ENCODE data around the gene ARHGAP1. TPM values are rescaled to one million over a fixed set of nuclear protein-coding genes. Genes with fewer than 3 reads are reported as not detected.

The ARHGAP1 gene
- total and polyA plus RNA-seq, 9 of the 15 experiments (the other 6 are each of a cell fraction or from before 2014, with no cell fraction given), result 3.6 to 30.4 (median 8.2) TPM

GRCh38 chr11:46680815-46681214 is 19.6 kb downstream of the ARHGAP1 start:
- no peak overlapping the region for H3K4me2 ChIP-seq (ENCODE audit: insufficient read depth, low read length)
- BruUV-seq (replicated peaks), result no TSS peak
- no peak for DNase-seq (ENCODE audit: extremely low read depth in 1 of 4, low spot score in 3 of 4)
- TF ChIP-seq RBM15 (IDR thresholded peaks at IDR 0.05; ENCODE audit: insufficient read depth, low read length) (no peak), ZNF764 (CRISPR knock-in tag; IDR thresholded peaks at IDR 0.05; ENCODE audit: low read depth) (no peak), NR4A1 (CRISPR knock-in tag; IDR thresholded peaks at IDR 0.05) (no peak), NR4A1 (tag; IDR thresholded peaks at IDR 0.05) (no peak), ZNF431 (CRISPR knock-in tag; IDR thresholded peaks at IDR 0.05) (no peak), ZNF124 (CRISPR knock-in tag; IDR thresholded peaks at IDR 0.05) (no peak), SRSF3 (IDR thresholded peaks at IDR 0.05; ENCODE audit: insufficient read depth, low read length) (no peak), WHSC1 (IDR thresholded peaks at IDR 0.05; ENCODE audit: low read length) (no peak), HES1 (IDR thresholded peaks at IDR 0.05; ENCODE audit: low read depth) (no peak), FOXA3 (CRISPR knock-in tag; conservative IDR thresholded peaks at IDR 0.05 in 1 of 2, IDR thresholded peaks at IDR 0.05 in 1 of 2) (no peak), ZNF212 (CRISPR knock-in tag; IDR thresholded peaks at IDR 0.05) (no peak), ZNF324 (CRISPR knock-in tag; IDR thresholded peaks at IDR 0.05) (no peak), ZNF561 (CRISPR knock-in tag; conservative IDR thresholded peaks at IDR 0.05) (no peak), SREBF1 (IDR thresholded peaks at IDR 0.05; ENCODE audit: borderline replicate concordance, low read depth, low read length) (no peak)
- TF ChIP-seq, protein P1, sequence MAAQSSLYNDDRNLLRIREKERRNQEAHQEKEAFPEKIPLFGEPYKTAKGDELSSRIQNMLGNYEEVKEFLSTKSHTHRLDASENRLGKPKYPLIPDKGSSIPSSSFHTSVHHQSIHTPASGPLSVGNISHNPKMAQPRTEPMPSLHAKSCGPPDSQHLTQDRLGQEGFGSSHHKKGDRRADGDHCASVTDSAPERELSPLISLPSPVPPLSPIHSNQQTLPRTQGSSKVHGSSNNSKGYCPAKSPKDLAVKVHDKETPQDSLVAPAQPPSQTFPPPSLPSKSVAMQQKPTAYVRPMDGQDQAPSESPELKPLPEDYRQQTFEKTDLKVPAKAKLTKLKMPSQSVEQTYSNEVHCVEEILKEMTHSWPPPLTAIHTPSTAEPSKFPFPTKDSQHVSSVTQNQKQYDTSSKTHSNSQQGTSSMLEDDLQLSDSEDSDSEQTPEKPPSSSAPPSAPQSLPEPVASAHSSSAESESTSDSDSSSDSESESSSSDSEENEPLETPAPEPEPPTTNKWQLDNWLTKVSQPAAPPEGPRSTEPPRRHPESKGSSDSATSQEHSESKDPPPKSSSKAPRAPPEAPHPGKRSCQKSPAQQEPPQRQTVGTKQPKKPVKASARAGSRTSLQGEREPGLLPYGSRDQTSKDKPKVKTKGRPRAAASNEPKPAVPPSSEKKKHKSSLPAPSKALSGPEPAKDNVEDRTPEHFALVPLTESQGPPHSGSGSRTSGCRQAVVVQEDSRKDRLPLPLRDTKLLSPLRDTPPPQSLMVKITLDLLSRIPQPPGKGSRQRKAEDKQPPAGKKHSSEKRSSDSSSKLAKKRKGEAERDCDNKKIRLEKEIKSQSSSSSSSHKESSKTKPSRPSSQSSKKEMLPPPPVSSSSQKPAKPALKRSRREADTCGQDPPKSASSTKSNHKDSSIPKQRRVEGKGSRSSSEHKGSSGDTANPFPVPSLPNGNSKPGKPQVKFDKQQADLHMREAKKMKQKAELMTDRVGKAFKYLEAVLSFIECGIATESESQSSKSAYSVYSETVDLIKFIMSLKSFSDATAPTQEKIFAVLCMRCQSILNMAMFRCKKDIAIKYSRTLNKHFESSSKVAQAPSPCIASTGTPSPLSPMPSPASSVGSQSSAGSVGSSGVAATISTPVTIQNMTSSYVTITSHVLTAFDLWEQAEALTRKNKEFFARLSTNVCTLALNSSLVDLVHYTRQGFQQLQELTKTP (IDR thresholded peaks at IDR 0.05; ENCODE audit: low read depth in 1 of 2, partially characterized antibody in 2 of 2), result no peak

More at GRCh38 chr11:46680815-46681214, 19.6 kb downstream of the ARHGAP1 start:
- H4K20me1 ChIP-seq (replicated peaks; ENCODE audit: control insufficient read depth, insufficient read depth, low read length), result no peaks in the 10 kb centered on the region
- H3K4me3 ChIP-seq, result no peak overlapping the region
- H3K36me3 ChIP-seq (ENCODE audit: control insufficient read depth, insufficient read depth, low read length), result peaks cover 44% of the 10 kb centered on the region; the same call in 2 of the 3 replicates
- no peaks in the 10 kb centered on the region for H3K9me3 ChIP-seq (replicated peaks; ENCODE audit: control insufficient read depth, insufficient read depth, low read depth, low read length)
- ATAC-seq (no peak), FAIRE-seq (no peak)
- WGBS (ENCODE audit: insufficient coverage, low coverage, missing lambda C conversion rate), result 85% methylated on average over 19 of the region's 22 CpGs
- CTCF ChIA-PET (ENCODE audit: low intra/inter-chr PET ratio), result no interaction called here
- in situ Hi-C loops (cut with MboI) (no loop called here), intact Hi-C loops (cut with micrococcal nuclease) (no loop called here)
- H2AFZ ChIP-seq (ENCODE audit: low read depth, low read length), result no peak overlapping the region
- no peak overlapping the region for H3K27ac ChIP-seq (ENCODE audit: extremely low read depth, low read depth, low read length)
- H3K9me1 ChIP-seq (ENCODE audit: control insufficient read depth, insufficient read depth, low read length), result peaks cover 2% of the 10 kb centered on the region
- H3K79me2 ChIP-seq (ENCODE audit: control insufficient read depth, insufficient read depth, low read length), result no peaks in the 10 kb centered on the region
- no peaks in the 10 kb centered on the region for H3K27me3 ChIP-seq (ENCODE audit: control insufficient read depth in 2 of 2, insufficient read depth in 2 of 2, low read length in 2 of 2)
- POLR2A ChIA-PET, result interaction anchor here (0.6 to 1.3 kb wide), 2 partner anchors 16 to 100 kb away, joined by 3 to 4 read pairs; no protein-coding TSS in a partner anchor
- no peaks in the 10 kb centered on the region; a peak in 1 of 5 replicates for H3K4me1 ChIP-seq (replicated peaks in 1 of 2; ENCODE audit: control insufficient read depth in 2 of 2, insufficient read depth in 2 of 2, low read length in 2 of 2)
- H3K9ac ChIP-seq (ENCODE audit: insufficient read depth in 1 of 2, low read depth in 2 of 2, low read length in 2 of 2), result no peak overlapping the region
